SK-N-SH (cell line): ENCODE data around the gene IL17RC. TPM values are rescaled to one million over a fixed set of nuclear protein-coding genes. Genes with fewer than 3 reads are reported as not detected.

ENCODE experiments used
- CTCF ChIA-PET: fragments of 300-600, 350-600 bp; formaldehyde crosslinking; extraction: SDS; loops from one replicate; lab custom pipeline; 2021; lab: Yijun Ruan, JAX
- POLR2A ChIA-PET: fragments of 350-600 bp; sonication (Branson Sonifier 250); formaldehyde crosslinking; extraction: SDS; loops from one replicate; lab custom pipeline; 2020; ENCODE audit warnings: antibody characterized with exemption, inconsistent platforms; lab: Yijun Ruan, JAX
- DNase-seq: peaks from one replicate; pipeline ENCODE4 v3.0.0; 2012
- H2AFZ ChIP-seq: fragments of 200-600 bp; sonication (generic); 2 replicates; pipeline ENCODE4 v1.8.1; 2016; ENCODE audit warnings: antibody characterized with exemption, mild to moderate bottlenecking, low read depth
- H3F3A ChIP-seq: fragments of 200-600 bp; sonication (generic); replicated peaks from 2 replicates; pipeline ENCODE3; 2016; ENCODE audit warnings: antibody characterized with exemption, mild to moderate bottlenecking; ENCODE audit not compliant: insufficient read depth
- H3K27ac ChIP-seq, 2 experiments: fragments of 200-500 bp in 1 of 2; fragments of 200-600 bp in 1 of 2; sonication (Bioruptor generic) in 1 of 2; sonication (generic), shearing (Covaris generic) in 1 of 2; 2 replicates each; pipeline versions ENCODE4 v1.5.1 to v1.6.1; 2014 to 2016; ENCODE audit warnings: low read depth in 2 of 2, inconsistent platforms in 1 of 2, low read length in 1 of 2, mild to moderate bottlenecking in 1 of 2, mixed read lengths in 1 of 2
- H3K27me3 ChIP-seq: fragments of 200-600 bp; sonication (generic), shearing (Covaris generic); 2 replicates; pipeline ENCODE4 v1.6.1; 2016; ENCODE audit warnings: mixed run types; ENCODE audit not compliant: insufficient read depth
- H3K36me3 ChIP-seq, 2 experiments: fragments of 200-500 bp in 1 of 2; fragments of 200-600 bp in 1 of 2; sonication (Bioruptor generic) in 1 of 2; sonication (generic) in 1 of 2; replicated peaks in 1 of 2; 2 replicates each; pipeline versions ENCODE3 to v1.5.1; 2014 to 2016; ENCODE audit warnings: low read length in 1 of 2, mild to moderate bottlenecking in 1 of 2; ENCODE audit not compliant: insufficient read depth in 2 of 2, control insufficient read depth in 1 of 2
- H3K4me1 ChIP-seq, 2 experiments: fragments of 200-500 bp in 1 of 2; fragments of 200-600 bp in 1 of 2; sonication (Bioruptor generic) in 1 of 2; sonication (generic), shearing (Covaris generic) in 1 of 2; 2 replicates each; pipeline versions ENCODE4 v1.5.1 to v1.6.1; 2014 to 2016; ENCODE audit warnings: low read depth in 1 of 2, low read length in 1 of 2, mixed run types in 1 of 2; ENCODE audit not compliant: insufficient read depth in 2 of 2, control insufficient read depth in 1 of 2
- H3K4me2 ChIP-seq: fragments of 200-600 bp; sonication (generic), shearing (Covaris generic); 2 replicates; pipeline ENCODE4 v1.6.1; 2017; ENCODE audit warnings: mixed run types
- H3K4me3 ChIP-seq, 2 experiments: fragments of 200-500 bp in 1 of 2; fragments of 200-600 bp in 1 of 2; sonication (Bioruptor generic) in 1 of 2; sonication (generic), shearing (Covaris generic) in 1 of 2; 2 replicates each; pipeline versions ENCODE4 v1.5.1 to v1.8.1; 2014 to 2016; ENCODE audit warnings: low read depth in 2 of 2, inconsistent platforms in 1 of 2, low read length in 1 of 2, mild to moderate bottlenecking in 1 of 2, mixed read lengths in 1 of 2, moderate library complexity in 1 of 2
- H3K79me2 ChIP-seq: fragments of 200-600 bp; sonication (generic); 2 replicates; pipeline ENCODE4 v1.8.1; 2017; ENCODE audit warnings: mild to moderate bottlenecking; ENCODE audit not compliant: insufficient read depth
- H3K9ac ChIP-seq: fragments of 200-600 bp; sonication (generic); 2 replicates; pipeline ENCODE4 v1.6.1; 2017; ENCODE audit warnings: mixed run types
- H3K9me2 ChIP-seq: fragments of 200-600 bp; sonication (generic); 2 replicates; pipeline ENCODE4 v1.6.1; 2017; ENCODE audit warnings: mixed run types
- H3K9me3 ChIP-seq: fragments of 200-600 bp; sonication (generic); 2 replicates; pipeline ENCODE4 v1.6.1; 2017; ENCODE audit warnings: mixed run types, mild to moderate bottlenecking, moderate library complexity
- H4K20me1 ChIP-seq: fragments of 200-600 bp; sonication (generic); 2 replicates; pipeline ENCODE4 v1.6.1; 2017; ENCODE audit warnings: mild to moderate bottlenecking, mixed run types; ENCODE audit not compliant: insufficient read depth
- GATA2 ChIP-seq: sonication (generic); formaldehyde crosslinking; IDR thresholded peaks from 2 replicates; pipeline ENCODE4 v1.5.0; 2020; ENCODE audit warnings: mild to moderate bottlenecking, missing genetic modification reagents
- MAX ChIP-seq: IDR thresholded peaks from 2 replicates; pipeline ENCODE4 v1.4.0; 2012; ENCODE audit warnings: low read depth
- MXI1 ChIP-seq: IDR thresholded peaks from 2 replicates; pipeline ENCODE4 v1.6.1; 2012; ENCODE audit warnings: mild to moderate bottlenecking, low read depth, low read length, improper control_type of control experiment
- RAD21 ChIP-seq: IDR thresholded peaks from 2 replicates; pipeline ENCODE4 v1.6.1; 2012; ENCODE audit warnings: mild to moderate bottlenecking, low read length
- RCOR1 ChIP-seq: fragments of 150-350 bp; IDR thresholded peaks from 2 replicates; pipeline ENCODE4 v1.6.1; 2017; ENCODE audit warnings: antibody characterized with exemption, low read length
- RXRA ChIP-seq: IDR thresholded peaks from 2 replicates; pipeline ENCODE4 v1.4.0; 2012; ENCODE audit warnings: low read depth, mild to moderate bottlenecking, borderline replicate concordance
- TAF1 ChIP-seq: IDR thresholded peaks from 2 replicates; pipeline ENCODE4 v1.6.1; 2012; ENCODE audit warnings: low read depth, mild to moderate bottlenecking, low read length, moderate library complexity, borderline replicate concordance
- TCF12 ChIP-seq: IDR thresholded peaks from 2 replicates; pipeline ENCODE4 v1.4.0; 2012
- YY1 ChIP-seq: IDR thresholded peaks from 2 replicates; pipeline ENCODE4 v1.4.0; 2012; ENCODE audit warnings: low read depth, mild to moderate bottlenecking
- ZBTB33 ChIP-seq: IDR thresholded peaks from 2 replicates; pipeline ENCODE4 v1.4.0; 2012; ENCODE audit warnings: low read depth, borderline replicate concordance
- WGBS: methylation state at CpG from one replicate; pipeline ENCODE4 v1.1.6; 2017; ENCODE audit warnings: low lambda C conversion rate; 5-methylcytosine and 5-hydroxymethylcytosine counted together
- polyA plus RNA-seq, 3 experiments: library from polyadenylated mRNA; depleted of rRNA; stranded (reverse); fragments of >200 nt; gene quantifications; 2 replicates each; pipeline ENCODE4 v1.2.3, GENCODE V29; 2012
- TF ChIP-seq, protein P1 (sequence below): IDR thresholded peaks from 2 replicates; pipeline ENCODE4 v1.6.1; 2012; ENCODE audit warnings: mild to moderate bottlenecking, low read depth, low read length, moderate library complexity

IL17RC gene
- polyA plus RNA-seq, 1 of the 3 experiments (the other 2 are of a cell fraction) = 17.3 TPM

GRCh38 chr3:9951126-9951525 lies 34.2 kb downstream of the IL17RC start (continued):
- TF ChIP-seq ZBTB33 = no peak

DNA sequence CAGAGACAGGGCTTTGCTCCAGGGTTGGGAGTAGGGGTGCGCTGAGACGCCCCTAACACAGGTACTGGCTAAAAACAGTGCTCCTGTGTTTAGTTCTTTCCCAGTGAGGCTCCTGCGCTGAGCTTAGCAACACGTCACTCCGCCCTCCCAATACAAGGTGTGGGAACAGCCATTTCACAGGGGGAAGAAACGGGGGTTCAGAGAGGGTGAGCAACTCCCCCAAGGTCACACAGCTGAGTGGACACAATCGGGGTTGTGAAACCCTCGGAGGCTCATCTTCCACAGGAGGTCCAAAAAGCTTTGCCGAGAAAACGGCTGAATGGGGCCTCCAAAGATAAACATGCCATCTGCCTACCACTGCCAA lies 34.7 kb downstream of the IL17RC start:
- WGBS = no CpG with 5 or more reads among the region's 10 CpGs
- H3K9me3 ChIP-seq = no peaks in the 10 kb centered on the region
- no peak overlapping the region for H3K27ac ChIP-seq
- peak overlapping the region; percentile 53; the same call in 1 of the 2 replicates for H2AFZ ChIP-seq
- peak overlapping the region; percentile 82 for H3K4me2 ChIP-seq
- peak overlapping the region; percentile 79 to 86 for H3K4me3 ChIP-seq
- TF ChIP-seq MXI1 (no peak), RAD21 (no peak)
- peak; percentile 47 for DNase-seq
- H3K4me1 ChIP-seq = peaks cover 13 to 19% of the 10 kb centered on the region in 2 experiments; a peak in 3 of 4 replicates
- no peaks in the 10 kb centered on the region for H3K9me2 ChIP-seq
- no peaks in the 10 kb centered on the region for H3K27me3 ChIP-seq
- ChIA-PET CTCF (interaction anchor here (0.9 to 1.3 kb wide), 4 partner anchors 19 to 335 kb away, joined by 3 to 6 read pairs (median 3); partner anchors contain the start of gene CRELD1), POLR2A (interaction anchor here (1.5 to 3.5 kb wide), 2 partner anchors 9 to 19 kb away, joined by 4 to 11 read pairs; partner anchors contain the start of gene CRELD1)
- H3F3A ChIP-seq = peaks cover 8% of the 10 kb centered on the region
- peaks cover 0 to 6% of the 10 kb centered on the region in 2 experiments for H3K36me3 ChIP-seq
- no peaks in the 10 kb centered on the region for H4K20me1 ChIP-seq
- peak overlapping the region; percentile 45 for H3K9ac ChIP-seq
- H3K79me2 ChIP-seq = no peaks in the 10 kb centered on the region

DNA sequence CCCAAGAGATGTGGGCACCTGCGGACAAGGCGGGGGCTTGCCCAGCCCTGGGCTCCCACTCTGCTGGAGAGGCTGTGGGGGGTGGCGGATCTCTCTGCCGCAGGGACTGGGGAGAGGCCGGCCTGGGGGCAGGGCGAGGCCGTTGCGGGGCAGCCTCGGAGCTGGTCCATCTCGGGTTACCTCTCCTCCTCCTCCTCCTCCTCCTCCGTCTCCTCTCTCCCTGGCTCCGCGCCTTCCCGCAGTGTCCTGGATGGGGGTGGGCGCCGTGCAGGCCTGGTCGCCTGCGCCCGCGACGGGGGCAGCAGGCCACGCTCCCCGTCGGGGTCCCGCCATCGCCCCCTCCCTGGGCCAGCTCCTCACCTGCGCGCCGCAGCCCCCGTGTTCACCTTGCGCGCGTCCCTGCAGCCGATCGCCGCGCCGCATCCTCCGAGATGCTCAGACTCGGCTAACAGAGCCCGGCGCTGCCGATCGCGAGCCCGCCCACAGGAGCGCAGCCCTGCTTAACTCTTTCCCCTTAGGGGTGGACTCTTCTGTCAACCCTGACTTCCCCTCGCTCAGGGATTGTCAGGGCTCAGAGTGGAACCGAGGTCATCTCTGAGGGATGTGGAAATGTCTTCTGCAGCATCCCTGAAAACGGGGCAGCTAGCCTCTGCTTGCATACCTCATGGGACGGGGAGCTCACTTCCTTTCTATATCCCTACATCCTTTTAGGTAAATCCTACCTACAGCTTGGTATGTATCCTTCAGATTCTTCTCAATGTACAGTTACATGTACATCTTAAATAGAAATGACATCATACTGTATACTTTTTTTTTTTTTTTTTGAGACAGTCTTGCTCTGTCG lies 35.3 kb downstream of the IL17RC start, which contains the start of gene PRRT3:
Gene PRRT3 (minus strand): TSS at position 447 of the 844 bp plus-strand sequence. CDS start 2,293 bp downstream, outside the sequence.
- H3K79me2 ChIP-seq = no peaks in the 10 kb centered on the region
- no peaks in the 10 kb centered on the region for H3K9me3 ChIP-seq
- WGBS = 8% methylated on average over 25 of the region's 52 CpGs
- H3F3A ChIP-seq = peaks cover 8% of the 10 kb centered on the region
- DNase-seq = peak; percentile 86
- H3K36me3 ChIP-seq = peaks cover 0 to 6% of the 10 kb centered on the region in 2 experiments
- H3K4me2 ChIP-seq = peak within 1 kb of the TSS; percentile 82
- ChIA-PET CTCF (interaction anchor here (0.6 to 1.3 kb wide), 4 partner anchors 19 to 334 kb away, joined by 3 to 6 read pairs (median 4); partner anchors contain the start of gene CRELD1), POLR2A (interaction anchor here (1.5 to 3.5 kb wide), 2 partner anchors 9 to 19 kb away, joined by 4 to 11 read pairs; partner anchors contain the start of gene CRELD1)
- no peak within 1 kb of the TSS; a peak in 1 of 4 replicates for H3K27ac ChIP-seq
- H3K4me3 ChIP-seq = peak within 1 kb of the TSS; percentile 79 to 86
- H4K20me1 ChIP-seq = no peaks in the 10 kb centered on the region
- H3K27me3 ChIP-seq = no peaks in the 10 kb centered on the region
- no peaks in the 10 kb centered on the region for H3K9me2 ChIP-seq
- H3K9ac ChIP-seq = peak within 1 kb of the TSS; percentile 45
- H2AFZ ChIP-seq = peak within 1 kb of the TSS; percentile 53; the same call in 1 of the 2 replicates
- peaks cover 13 to 19% of the 10 kb centered on the region in 2 experiments; a peak in 3 of 4 replicates for H3K4me1 ChIP-seq
- TF ChIP-seq MXI1 (peak; percentile 44; the same call in 1 of the 2 replicates), GATA2 (no peak), TAF1 (0 out of 2 replicates have a peak, but pooled peaks have one; percentile 16), YY1 (0 out of 2 replicates have a peak, but pooled peaks have one; percentile 32), RXRA (no peak), MAX (no peak), TCF12 (no peak), RCOR1 (peak; percentile 78)
- TF ChIP-seq, protein P1, sequence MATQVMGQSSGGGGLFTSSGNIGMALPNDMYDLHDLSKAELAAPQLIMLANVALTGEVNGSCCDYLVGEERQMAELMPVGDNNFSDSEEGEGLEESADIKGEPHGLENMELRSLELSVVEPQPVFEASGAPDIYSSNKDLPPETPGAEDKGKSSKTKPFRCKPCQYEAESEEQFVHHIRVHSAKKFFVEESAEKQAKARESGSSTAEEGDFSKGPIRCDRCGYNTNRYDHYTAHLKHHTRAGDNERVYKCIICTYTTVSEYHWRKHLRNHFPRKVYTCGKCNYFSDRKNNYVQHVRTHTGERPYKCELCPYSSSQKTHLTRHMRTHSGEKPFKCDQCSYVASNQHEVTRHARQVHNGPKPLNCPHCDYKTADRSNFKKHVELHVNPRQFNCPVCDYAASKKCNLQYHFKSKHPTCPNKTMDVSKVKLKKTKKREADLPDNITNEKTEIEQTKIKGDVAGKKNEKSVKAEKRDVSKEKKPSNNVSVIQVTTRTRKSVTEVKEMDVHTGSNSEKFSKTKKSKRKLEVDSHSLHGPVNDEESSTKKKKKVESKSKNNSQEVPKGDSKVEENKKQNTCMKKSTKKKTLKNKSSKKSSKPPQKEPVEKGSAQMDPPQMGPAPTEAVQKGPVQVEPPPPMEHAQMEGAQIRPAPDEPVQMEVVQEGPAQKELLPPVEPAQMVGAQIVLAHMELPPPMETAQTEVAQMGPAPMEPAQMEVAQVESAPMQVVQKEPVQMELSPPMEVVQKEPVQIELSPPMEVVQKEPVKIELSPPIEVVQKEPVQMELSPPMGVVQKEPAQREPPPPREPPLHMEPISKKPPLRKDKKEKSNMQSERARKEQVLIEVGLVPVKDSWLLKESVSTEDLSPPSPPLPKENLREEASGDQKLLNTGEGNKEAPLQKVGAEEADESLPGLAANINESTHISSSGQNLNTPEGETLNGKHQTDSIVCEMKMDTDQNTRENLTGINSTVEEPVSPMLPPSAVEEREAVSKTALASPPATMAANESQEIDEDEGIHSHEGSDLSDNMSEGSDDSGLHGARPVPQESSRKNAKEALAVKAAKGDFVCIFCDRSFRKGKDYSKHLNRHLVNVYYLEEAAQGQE = no peak
